ENCODE results near the gene KRTAP4-5.
A peak's percentile ranks its signal among the peaks of the same experiment; 100 is the strongest.
"Not testable (repeated sequence)": the region's sequence is repeated elsewhere in the genome, so short reads cannot be mapped to it uniquely, and the experiment has no call there.

Gene KRTAP4-5

DNA sequence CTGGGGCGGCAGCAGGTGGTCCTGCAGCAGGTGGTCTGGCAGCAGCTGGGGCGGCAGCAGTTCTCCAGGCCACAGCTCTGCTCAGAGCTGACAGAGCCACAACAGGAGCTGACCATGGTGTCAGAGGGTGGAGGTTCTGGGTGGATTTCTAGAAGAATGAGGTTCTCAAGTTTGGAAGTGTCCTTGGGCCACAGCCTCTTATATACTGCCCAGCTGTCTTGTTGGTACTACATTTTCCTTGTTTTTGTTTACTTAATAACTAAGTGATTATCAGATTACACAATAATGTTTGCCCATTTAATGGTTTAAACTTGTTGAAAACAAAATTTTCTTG is at the start of gene KRTAP4-5:
KRTAP4-5 (minus strand) TSS at position 174 of the 334 bp plus-strand sequence; CDS start at position 116, 58 bp downstream.
- no peak for DNase-seq

DNA sequence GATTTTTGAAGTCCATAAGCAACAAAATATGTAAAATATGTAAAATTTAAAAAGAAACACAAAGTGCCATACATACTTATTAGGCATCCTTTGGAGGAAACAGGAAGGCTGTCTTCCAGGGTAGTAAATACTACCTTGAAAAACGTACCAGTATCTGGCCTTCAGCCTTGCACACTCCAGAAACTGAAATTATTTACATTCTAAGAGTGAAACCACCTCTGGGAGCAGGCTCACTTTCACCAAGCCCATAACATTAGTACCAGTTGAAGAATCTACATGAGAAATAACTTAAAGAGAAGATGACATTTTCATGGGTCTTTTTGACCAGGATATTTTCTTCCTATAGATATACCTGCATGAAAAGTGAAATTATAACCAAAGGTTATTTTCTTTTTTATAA is 46.4 kb upstream of the KRTAP4-5 start:
- no peak for DNase-seq

DNA sequence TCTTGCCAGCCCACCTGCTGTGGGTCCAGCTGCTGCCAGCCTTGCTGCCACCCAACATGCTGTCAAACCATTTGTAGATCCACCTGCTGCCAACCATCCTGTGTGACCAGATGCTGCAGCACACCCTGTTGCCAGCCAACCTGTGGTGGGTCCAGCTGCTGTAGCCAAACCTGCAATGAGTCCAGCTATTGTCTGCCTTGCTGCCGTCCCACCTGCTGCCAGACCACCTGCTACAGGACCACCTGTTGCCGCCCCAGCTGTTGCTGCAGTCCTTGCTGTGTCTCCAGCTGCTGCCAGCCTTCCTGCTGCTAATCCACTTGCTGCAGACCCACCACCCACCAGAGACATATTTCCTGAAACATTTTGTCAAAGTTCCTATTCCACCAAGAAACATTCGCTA is 40.7 kb upstream of the KRTAP4-5 start:
- no peak for DNase-seq

DNA sequence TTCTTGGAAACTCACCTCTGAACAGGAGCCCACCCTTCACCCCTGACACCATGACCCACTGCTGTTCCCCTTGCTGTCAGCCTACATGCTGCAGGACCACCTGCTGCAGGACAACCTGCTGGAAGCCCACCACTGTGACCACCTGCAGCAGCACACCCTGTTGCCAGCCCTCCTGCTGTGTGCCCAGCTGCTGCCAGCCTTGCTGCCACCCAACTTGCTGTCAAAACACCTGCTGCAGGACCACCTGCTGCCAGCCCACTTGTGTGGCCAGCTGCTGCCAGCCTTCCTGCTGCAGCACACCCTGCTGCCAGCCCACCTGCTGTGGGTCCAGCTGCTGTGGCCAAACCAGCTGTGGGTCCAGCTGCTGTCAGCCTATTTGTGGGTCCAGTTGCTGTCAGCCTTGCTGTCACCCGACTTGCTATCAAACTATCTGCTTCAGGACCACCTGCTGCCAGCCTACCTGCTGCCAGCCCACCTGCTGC is 40.3 kb upstream of the KRTAP4-5 start, which contains the start of gene KRTAP9-1:
KRTAP9-1 (plus strand) TSS at position 51 of the 482 bp plus-strand sequence; CDS start at position 51, 0 bp downstream.
- DNase-seq, result not testable (repeated sequence)

DNA sequence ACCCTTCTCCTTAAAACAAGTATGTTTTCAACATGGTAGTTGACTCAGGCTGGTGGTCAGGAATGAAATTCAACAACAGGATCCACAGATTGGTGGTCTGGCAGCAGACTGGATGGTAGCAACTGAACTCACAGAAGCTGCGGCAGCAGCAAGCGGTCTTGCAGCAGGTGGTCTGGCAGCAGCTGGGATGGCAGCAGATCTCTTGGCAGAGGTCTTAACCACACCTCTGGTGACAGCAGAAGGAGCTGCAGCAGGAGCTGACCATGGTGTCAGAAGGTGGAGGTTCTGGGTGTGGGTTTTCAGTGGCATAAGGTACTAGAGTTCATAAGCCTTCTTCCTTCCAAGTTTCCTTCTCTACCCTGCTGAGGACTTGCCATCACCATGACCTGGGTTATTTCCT is 37.2 kb upstream of the KRTAP4-5 start:
- DNase-seq, result no peak

DNA sequence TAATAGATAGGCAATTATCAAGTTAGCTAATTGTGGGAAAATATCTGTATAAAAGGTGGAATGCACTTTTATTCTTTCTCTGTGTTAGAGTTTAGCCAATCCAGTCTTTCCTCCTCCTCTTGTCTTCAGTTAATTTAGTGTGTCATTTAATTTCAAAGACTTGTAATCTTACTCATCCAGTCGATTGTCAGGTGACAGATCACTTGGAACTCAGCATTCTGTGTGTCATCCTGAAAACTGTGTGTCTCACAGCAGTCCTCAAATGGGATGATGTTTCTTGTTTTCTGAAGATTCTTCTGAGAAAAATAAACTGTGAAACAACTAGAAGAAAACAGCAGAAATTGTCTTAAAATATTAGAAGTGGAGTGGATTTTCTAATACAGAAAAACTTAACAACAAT is 35.4 kb upstream of the KRTAP4-5 start:
- DNase-seq, result peak in 1 of 3 donors; percentile 21

DNA sequence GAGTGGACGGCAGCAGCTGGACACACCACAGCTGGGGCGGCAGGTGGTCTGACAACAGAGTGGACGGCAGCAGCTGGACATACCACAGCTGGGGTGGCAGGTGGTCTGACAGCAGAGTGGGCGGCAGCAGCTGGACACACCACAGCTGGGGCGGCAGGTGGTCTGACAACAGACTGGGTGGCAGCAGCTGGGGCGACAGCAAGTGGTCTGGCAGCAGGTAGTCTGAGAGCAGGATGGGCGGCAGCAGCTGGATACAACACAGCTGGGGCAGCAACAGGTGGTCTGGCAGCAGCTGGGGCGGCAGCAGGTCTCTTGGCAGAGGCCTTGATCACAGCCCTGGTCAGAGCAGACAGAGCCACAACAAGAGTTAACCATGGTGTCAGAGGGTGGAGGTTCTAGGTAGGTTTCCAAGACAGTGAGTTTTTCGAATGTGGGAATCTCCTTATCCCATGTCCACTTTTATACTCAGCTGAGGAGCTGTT is 34.9 kb upstream of the KRTAP4-5 start, which contains the start of gene KRTAP4-1:
KRTAP4-1 (minus strand) TSS at position 432 of the 482 bp plus-strand sequence; CDS start at position 375, 57 bp downstream.
- no peak for DNase-seq

DNA sequence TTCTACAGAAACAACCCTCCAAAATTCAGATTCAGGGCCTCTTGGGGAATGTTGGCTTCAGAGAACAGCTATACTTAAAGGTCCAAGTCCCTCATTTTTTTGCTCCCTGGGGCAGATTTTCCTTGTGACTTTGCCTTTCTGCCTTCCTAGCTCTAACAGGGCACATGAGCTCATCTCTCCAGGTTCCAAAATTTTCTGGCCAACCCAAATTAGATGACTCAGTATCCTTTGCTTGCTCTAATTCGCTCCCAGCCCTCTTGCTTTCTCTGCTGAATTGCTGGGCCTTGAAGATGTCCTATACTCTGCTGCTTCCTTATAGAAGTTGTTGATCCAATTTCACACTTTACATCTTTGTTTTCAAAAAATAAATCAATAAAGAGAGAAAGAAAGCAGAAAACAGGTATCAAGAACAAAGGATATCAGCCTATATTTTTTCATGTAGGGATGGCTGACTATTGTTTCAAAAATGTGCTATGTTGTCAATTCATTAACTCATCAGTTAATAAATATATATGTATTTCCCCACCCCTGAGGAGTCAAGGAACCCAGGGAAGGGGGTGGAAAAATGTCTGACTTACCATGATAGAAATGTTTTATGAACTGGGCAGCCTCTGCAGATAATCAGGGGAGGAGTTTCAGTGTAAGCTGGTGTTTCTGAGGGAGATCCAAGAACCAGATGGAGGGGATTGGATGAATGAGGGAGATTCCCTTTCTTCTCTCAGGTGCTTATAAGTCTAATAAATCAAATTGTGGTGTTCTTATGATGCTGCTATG is 29.4 kb upstream of the KRTAP4-5 start:
- peak; percentile 15 to 38 (median 24) for DNase-seq

DNA sequence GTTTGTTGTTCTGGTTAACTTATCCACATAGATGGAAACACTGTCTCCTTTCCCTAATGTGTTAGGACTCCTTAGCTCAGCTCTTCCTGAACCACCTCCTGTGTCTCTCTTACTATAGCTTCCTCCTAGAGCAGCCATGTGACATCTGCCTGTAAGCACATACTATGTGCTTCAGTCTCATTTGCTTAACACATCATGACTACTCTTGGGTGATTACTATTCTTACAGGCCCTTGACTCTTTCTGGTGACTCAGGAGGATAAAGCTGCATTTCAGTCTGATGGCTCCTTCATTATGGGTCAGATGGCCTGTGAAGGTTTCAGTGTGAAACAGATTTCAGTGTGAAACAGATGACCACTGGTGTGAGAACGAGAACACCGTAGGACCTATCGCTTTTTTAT is 28.7 kb upstream of the KRTAP4-5 start:
- peak; percentile 69 to 83 (median 76) for DNase-seq

DNA sequence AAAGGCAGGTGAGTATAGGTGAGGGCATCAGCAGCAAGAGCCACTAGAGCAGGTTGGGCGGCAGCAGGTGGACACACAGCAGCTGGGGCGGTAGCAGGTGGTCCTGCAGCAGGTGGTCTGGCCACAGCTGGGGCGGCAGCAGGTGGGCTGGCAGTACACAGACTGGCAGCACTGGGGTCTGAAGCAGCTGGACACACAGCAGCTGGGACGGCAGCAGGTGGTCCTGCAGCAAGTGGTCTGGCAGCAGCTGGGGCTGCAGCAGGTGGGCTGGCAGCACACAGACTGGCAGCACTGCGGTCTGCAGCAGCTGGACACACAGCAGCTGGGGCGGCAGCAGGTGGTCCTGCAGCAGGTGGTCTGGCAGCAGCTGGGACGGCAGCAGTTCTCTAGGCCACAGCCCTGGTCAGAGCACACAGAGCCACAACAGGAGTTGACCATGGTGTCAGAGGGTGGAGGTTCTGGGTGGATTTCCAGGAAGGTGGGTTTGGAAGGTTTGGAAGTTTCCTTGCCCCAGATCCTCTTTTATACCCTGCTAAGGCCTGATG is 28.2 kb upstream of the KRTAP4-5 start, which contains the start of gene KRTAP4-2:
KRTAP4-2 (minus strand) TSS at position 495 of the 545 bp plus-strand sequence; CDS start at position 438, 57 bp downstream.
- DNase-seq, result no peak

DNA sequence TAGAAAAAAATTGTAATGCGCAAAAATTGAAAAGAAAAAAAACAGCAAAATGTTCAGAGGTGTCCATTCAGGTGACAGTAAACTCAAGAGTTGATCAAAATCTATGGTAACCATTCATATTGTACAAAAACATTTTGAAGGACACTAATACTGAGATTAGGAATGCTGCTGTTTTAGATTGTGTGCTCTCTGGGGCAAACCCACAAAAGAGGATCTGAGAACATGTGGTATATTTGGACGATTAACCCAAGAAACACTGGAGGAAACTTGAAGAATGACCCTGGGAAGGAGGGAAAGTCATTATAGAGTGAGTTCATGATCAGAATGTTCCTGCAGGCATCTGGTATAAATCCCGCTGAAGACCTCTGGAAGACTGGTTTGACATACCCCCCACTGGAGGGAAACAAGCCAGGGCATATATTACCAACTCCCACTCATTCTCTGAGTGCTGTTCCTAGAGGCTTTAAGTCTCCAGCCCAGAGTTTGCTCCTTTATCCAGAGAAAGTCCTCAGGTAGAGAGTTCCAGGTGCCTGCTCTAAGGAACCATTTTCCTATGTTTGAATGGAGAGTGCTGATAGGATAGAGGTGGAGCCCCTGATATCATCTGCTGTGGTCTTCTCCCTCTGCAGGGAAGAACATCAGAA is 27.2 kb upstream of the KRTAP4-5 start:
- DNase-seq, result peak; percentile 15 to 35 (median 23)

DNA sequence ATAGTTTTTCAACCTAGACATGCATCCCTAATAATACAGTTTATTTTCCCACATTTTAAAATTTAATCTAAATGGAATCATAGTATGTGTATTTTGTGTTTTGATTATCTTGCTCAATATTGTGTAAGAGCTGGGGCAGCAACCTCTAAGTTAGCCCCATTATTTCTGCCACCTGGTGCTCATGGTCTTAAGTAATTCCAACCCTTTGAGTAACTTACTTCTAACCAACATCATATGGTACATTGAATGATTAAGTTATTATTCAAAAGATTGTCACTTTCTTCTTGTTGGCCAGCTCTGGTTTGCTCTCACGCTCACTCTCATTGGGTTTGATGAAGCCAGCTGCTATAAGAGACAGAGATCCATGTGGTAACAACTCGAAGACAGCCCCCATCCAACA is 22.3 kb upstream of the KRTAP4-5 start:
- no peak for DNase-seq

DNA sequence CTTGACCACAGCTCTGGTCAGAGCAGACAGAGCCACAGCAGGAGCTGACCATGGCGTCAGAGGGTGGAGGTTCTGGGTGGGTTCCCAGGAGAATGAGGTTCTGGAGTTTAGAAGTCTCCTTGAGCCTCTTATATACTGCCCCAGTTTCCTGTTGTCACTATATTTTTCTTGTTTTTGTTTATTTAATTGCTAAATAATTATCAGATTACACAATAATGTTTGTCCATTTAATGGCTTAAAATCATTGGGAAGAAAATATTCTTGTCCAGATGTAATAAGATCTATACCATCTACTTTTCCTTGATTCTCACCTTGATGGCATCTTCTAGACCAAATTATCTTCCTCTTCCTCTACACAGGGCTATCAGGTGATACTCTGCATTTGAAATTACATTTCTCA is 18.5 kb upstream of the KRTAP4-5 start, which contains the start of gene KRTAP4-3:
KRTAP4-3 (minus strand) TSS at position 101 of the 400 bp plus-strand sequence; CDS start at position 52, 49 bp downstream.
- DNase-seq, result no peak

DNA sequence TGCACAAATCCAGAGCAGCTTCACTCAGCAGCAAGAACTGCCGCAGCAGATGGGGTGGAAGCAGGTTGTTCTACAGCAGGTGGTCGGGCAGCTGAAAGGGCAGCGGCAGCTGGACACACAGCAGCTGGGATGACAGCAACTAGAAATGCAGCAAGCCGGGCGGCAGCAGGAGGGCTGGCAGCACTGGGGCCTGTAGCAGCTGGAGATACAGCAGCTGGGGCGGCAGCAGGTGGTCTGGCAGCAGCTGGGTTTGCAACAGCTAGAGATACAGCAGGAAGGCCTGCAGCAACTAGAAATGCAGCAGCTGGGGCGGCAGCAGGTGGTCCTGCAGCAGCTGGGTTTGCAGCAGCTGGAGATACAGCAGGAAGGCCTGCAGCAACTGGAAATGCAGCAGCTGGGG is 17.9 kb upstream of the KRTAP4-5 start:
- no peak for DNase-seq

DNA sequence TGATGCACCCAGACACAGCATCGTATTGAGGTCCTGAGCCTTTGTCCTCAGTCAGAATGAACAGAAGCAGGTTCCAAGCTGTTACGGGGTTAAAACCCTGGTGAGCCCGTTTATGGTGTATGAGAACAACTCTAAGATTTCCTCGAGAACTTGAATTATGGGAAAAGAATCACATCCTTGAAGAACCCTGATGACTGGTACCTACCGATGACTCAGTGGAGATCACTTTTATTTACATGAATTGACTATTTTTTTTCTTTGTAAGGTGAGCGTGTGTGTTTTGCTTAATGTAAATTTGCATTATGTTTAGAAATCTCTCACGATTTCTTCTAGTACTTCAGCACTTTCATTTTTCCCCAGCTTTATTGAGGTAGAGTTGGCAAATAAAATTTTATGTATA is 14.2 kb upstream of the KRTAP4-5 start:
- DNase-seq, result no peak

DNA sequence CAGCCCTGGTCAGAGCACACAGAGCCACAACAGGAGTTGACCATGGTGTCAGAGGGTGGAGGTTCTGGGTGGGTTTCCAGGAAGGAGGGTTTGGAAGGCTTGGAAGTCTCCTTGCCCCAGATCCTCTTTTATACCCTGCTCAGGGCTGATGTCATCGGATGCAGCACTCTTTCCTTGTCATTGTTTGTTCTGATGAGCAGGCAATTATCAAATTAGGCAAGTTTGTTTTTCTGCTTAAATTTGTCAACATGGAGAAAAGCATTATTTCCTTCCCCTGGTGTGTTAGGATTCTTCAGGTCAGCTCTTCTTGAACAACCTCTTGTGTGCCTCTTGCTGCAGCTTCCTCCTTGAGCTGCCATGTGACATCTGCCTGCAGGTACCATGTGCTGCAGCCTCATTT is 11.0 kb upstream of the KRTAP4-5 start, which contains the start of gene KRTAP4-4:
KRTAP4-4 (minus strand) TSS at position 101 of the 400 bp plus-strand sequence; CDS start at position 44, 57 bp downstream.
- DNase-seq, result no peak

DNA sequence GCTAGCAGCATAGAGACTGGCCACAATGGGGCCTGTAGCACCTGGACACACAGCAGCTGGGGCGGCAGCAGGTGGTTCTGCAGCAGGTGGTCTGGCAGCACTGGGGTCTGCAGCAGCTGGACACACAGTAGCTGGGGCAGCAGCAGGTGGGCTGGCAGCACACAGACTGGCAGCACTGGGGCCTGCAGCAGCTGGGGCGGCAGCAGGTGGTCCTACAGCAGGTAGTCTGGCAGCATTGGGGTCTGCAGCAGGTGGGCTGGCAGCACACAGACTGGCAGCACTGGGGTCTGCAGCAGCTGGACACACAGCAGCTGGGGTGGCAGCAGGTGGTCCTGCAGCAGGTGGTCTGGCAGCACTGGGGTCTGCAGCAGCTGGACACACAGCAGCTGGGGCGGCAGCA is 10.6 kb upstream of the KRTAP4-5 start:
- not testable (repeated sequence) for DNase-seq

DNA sequence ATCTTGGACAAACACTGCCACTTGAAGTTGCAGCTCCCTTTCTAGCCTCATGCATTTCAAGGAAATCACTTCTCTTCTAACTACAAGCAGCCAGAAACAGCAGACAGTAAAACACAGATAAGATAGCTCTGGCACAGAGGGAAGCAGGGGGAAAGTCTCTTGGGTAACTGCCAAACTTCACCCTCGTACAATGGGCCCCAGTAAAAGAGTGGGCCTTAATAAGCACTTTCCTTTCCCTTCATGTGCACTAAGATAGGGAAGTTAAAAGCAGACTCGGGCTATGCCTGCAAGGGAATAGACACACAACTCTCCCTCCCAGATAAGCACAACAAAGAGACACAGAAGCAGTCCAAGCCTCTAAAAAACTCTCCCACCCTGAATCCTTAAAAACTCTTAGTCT is 4.2 kb upstream of the KRTAP4-5 start:
- peak; percentile 24 to 32 (median 27) for DNase-seq

DNA sequence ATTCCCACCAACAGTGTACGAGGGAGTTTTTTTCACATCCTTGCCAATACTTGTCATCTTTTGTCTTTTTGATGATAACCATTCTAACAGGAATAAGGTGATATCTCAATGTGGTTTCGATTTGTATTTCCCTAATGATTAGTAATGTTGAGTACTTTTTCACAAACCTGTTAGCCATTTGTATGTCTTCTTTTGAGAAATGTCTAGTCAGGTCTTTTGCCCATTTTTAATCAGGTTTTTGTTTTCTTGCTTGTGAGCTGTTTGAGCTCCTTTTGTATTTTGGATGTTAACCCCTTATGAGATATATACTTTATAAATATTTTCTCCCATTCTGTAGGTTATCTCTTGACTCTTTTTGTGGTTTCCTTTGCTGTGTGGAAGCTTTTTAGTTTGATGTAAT is 1.9 kb upstream of the KRTAP4-5 start:
- no peak for DNase-seq

DNA sequence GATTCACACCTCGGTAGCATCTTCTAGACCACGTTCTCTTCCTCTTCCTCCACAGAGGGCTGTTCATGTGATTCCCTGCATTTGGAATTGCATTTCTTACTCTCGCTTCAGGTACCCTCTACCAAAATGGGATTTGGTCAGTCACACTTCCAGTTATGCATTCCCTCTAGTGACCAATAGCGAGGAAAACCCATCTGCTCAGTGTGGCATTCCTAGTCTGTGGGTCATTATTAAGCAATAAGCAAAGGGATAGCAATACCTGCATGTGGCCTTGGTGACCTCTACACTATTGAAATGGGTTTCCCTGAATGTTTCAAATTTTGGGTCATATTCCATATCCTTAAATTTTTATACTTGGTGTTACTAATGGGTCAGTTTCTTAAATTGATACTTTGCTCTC is 401 bp upstream of the KRTAP4-5 start:
- DNase-seq, result no peak

DNA sequence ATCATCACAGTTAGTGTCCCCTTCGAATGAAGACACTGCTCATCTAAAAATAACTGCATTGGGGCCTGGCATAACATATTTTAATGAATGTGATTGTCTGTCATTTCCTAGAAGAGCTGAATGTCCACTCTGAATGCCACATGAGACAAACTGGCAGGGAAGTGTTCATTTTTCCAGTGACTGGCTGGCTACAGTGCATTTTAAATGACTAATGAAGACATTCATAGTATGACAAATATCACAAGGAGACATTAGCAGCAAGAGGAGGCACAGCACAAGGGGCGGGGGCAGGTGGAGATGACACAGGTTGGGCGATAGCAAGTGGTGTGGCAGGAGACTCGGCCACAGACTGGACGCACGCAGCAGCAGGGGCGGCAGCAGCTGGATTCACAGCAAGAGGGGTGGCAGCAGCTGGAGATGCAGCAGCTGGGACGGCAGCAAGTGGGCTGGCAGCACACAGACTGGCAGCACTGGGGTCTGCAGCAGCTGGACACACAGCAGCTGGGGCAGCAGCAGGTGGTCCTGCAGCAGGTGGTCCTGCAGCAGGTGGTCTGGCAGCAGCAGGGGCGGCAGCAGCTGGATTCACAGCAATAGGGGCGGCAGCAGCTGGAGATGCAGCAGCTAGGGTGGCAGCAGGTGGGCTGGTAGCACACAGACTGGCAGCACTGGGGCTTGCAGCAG is 514 bp downstream of the KRTAP4-5 start:
- DNase-seq, result peak in 1 of 3 donors; percentile 14

DNA sequence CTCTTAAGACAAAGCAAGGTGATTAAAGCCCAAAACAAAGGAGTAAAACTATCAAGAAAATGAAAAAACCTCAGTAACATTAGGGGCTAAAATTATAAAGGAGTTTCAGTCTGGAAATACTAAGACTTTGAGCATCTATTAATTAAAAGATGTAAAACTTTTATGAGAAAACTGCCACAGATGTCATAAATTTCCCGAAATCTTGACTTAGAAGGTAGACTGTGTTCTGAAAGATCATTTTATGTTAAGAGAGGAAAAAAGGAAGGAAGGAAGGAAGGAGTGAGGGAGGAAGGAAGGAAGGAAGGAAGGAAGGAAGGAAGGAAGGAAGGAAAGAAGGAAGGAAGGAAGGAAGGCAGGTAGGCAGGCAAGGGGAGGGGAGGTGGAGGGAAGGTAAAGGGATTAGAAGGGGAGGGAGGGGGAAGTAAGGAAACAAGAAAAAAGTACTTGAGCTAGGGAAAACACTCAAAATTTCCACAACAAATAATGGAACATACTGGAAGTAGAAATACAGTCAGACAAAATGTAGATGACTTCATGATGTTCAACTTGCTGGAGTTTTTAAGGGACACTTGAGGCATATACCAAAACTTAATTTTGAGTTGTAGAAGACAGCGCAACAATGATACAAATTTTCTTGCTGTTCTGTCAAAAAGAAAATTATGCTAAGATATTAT is 2.0 kb downstream of the KRTAP4-5 start:
- peak; percentile 9 to 47 (median 35) for DNase-seq

Data from suppressor macrophage treated with lipopolysaccharide for 1 hour (primary cell).